22Rv1 (cell line): Measurements from ENCODE around the gene OR9Q1.

Experiments used
- H3K27ac ChIP-seq: fragments of 450-650 bp; 2 replicates; pipeline ENCODE4 v1.5.1; 2017
- ZFX ChIP-seq: fragments of 450-650 bp; IDR thresholded peaks from 2 replicates; pipeline ENCODE4 v1.6.1; 2017; ENCODE audit warnings: antibody characterized with exemption, borderline replicate concordance
- TF ChIP-seq, protein P1 (sequence below): fragments of 450-650 bp; IDR thresholded peaks from 2 replicates; pipeline ENCODE4 v1.5.1; 2017; ENCODE audit warnings: mild to moderate bottlenecking

The OR9Q1 gene

DNA sequence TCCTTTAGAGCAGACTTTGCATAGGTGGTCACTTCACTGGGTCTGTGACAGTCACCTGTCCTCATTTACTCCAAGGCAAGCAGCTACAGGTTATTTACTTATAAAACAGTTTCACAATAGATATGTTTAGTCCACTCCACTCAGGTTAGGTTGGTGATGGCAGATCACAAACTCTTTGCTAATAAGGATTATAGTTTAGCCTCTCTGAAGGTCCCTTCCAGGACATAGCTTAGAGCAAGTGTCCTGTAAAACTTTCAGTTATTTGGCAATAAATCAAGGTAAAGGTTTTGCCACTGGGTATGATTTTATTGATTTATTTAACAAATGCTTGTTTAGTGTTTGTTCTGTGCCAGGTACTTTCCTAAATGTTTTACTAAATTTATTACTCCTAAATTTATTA, 15.9 kb downstream of the OR9Q1 start:
- H3K27ac ChIP-seq = no peak overlapping the region
- TF ChIP-seq ZFX = no peak
- TF ChIP-seq, protein P1, sequence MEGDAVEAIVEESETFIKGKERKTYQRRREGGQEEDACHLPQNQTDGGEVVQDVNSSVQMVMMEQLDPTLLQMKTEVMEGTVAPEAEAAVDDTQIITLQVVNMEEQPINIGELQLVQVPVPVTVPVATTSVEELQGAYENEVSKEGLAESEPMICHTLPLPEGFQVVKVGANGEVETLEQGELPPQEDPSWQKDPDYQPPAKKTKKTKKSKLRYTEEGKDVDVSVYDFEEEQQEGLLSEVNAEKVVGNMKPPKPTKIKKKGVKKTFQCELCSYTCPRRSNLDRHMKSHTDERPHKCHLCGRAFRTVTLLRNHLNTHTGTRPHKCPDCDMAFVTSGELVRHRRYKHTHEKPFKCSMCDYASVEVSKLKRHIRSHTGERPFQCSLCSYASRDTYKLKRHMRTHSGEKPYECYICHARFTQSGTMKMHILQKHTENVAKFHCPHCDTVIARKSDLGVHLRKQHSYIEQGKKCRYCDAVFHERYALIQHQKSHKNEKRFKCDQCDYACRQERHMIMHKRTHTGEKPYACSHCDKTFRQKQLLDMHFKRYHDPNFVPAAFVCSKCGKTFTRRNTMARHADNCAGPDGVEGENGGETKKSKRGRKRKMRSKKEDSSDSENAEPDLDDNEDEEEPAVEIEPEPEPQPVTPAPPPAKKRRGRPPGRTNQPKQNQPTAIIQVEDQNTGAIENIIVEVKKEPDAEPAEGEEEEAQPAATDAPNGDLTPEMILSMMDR = no peak

DNA sequence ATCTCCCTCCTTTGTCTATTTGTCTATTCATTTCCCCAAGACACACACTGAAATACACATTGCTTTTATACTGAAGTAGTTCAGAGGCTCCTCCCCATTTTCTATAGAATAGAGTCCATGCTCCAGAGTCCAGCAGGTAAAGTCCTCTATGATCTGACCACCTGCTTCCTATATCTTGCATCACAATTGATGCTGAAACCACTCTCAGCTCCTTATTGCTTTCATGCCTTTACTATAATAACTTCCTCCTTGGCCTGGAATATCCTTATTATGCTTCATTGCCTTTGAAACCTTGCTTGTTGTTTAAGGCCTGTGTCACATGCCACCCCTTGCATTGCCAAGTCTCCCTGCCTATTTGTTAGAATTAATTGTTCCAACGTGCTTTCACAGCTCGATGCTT, 19.7 kb downstream of the OR9Q1 start:
- no peak overlapping the region for H3K27ac ChIP-seq
- TF ChIP-seq ZFX = no peak
- TF ChIP-seq, protein P1 = no peak

- TF ChIP-seq, protein P1 = no peak
- no peak for TF ChIP-seq ZFX
- no peak overlapping the region for H3K27ac ChIP-seq
Measured at GRCh38 chr11:58046231-58046630, 22.6 kb downstream of the OR9Q1 start.

GRCh38 chr11:58047818-58048217, 24.1 kb downstream of the OR9Q1 start:
- H3K27ac ChIP-seq = no peak overlapping the region
- TF ChIP-seq ZFX = no peak
- TF ChIP-seq, protein P1 = no peak

- no peak overlapping the region for H3K27ac ChIP-seq
- TF ChIP-seq, protein P1 = no peak
- no peak for TF ChIP-seq ZFX
Measured at GRCh38 chr11:58055806-58056401, 32.2 kb downstream of the OR9Q1 start.

- TF ChIP-seq, protein P1 = no peak
- TF ChIP-seq ZFX = no peak
- no peak overlapping the region for H3K27ac ChIP-seq
Measured at GRCh38 chr11:58057481-58057880, 33.8 kb downstream of the OR9Q1 start.

GRCh38 chr11:58058276-58059006, 34.8 kb downstream of the OR9Q1 start:
- H3K27ac ChIP-seq = no peak overlapping the region
- TF ChIP-seq ZFX = no peak
- TF ChIP-seq, protein P1 = no peak
